Activated CD4-positive, alpha-beta T cell treated with anti-CD3 and anti-CD28 coated beads for 4 hours (primary cell): ENCODE measurements around the gene DPY19L1.
"Not testable (repeated sequence)": the region's sequence is repeated elsewhere in the genome, so short reads cannot be mapped to it uniquely, and the experiment has no call there.

Experiments used
- DNase-seq, 2 donors: peaks; one replicate each; pipeline ENCODE4 v3.0.0-alpha.2; 2020

The DPY19L1 gene

GRCh38 chr7:34912236-34912635 lies 125.0 kb downstream of the DPY19L1 start:
- DNase-seq = no peak

- DNase-seq = not testable (repeated sequence)
Observed at GRCh38 chr7:34906266-34906850, 130.9 kb downstream of the DPY19L1 start.

DNA sequence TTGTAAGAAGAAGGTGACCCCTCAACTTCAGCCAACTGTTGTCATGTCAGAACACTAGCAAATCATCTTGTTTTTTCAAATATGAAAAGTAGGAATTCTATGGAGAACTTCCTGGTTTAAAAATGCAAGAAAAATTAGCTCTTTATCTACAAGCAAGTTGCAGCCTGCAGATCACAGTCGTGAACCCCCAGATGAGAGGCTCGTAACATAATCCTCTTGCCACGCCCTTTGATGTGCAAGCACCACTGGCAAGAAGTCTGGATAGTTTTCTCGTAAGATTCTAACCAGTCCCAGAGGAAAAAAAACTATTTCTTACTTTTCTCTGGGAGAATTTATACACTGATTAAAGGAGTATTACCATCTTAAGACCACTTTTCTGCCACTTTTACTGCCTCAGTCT lies 132.3 kb downstream of the DPY19L1 start:
- DNase-seq = no peak

GRCh38 chr7:34903921-34904320 lies 133.4 kb downstream of the DPY19L1 start:
- not testable (repeated sequence) for DNase-seq

DNA sequence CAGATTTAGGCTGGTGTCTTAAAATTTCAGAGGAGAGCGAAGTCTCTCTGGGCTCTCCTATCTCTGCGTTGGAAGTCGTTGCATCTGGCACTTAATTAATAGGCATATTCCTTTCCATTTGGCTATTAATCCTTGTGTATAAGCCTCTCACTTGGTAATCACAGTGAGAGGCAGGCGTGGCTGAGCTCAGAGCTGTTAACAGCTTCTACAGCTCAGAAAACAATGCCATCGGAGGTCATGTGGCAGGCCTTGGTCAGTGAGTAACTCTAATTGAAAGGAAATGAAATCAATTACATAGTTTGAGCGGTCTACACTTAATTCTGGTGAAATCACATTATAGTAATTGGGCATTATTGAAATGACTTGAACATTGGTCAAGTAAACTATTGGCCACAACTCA lies 135.1 kb downstream of the DPY19L1 start:
- DNase-seq = no peak

DNA sequence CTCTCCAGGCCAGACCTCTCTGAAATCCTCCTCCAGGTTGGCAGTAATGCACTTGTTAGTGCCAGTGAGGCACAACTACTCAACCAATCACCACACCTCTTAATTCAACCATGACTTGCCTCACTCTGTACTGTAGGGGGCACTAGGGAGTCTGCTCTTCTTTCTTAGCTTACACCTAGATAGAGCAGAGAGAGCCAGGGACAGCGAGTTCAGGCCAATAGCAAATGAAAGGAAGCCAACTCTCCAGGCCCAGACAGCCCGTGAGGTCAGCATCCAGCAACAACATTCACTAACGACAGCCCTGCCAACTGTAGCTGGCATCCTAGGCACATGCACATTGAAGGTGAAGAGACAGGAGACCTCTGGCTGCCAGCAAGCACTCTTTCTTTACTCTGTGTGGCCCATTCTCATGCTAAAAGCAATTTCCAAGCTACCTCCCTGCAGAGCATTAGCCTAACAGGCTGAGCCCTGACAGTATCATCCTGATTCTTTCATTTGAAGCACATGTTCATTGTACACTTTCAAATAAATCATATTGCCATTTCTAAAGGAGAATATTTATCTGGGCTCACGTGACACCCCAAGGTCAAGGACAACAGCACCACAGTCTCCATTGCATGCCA lies 136.3 kb downstream of the DPY19L1 start:
- DNase-seq = no peak

GRCh38 chr7:34895202-34895601 lies 142.1 kb downstream of the DPY19L1 start:
- no peak for DNase-seq

- DNase-seq = no peak
Observed at GRCh38 chr7:34889951-34890350, 147.3 kb downstream of the DPY19L1 start.

GRCh38 chr7:34886856-34887255 lies 150.4 kb downstream of the DPY19L1 start:
- DNase-seq = no peak

GRCh38 chr7:34883855-34884254 lies 153.4 kb downstream of the DPY19L1 start:
- not testable (repeated sequence) for DNase-seq

GRCh38 chr7:34879871-34880270 lies 157.4 kb downstream of the DPY19L1 start:
- no peak for DNase-seq

- DNase-seq = not testable (repeated sequence)
Observed at GRCh38 chr7:34878944-34879735, 158.1 kb downstream of the DPY19L1 start.
